ENCODE data around the gene OR10H4.

The OR10H4 gene

DNA sequence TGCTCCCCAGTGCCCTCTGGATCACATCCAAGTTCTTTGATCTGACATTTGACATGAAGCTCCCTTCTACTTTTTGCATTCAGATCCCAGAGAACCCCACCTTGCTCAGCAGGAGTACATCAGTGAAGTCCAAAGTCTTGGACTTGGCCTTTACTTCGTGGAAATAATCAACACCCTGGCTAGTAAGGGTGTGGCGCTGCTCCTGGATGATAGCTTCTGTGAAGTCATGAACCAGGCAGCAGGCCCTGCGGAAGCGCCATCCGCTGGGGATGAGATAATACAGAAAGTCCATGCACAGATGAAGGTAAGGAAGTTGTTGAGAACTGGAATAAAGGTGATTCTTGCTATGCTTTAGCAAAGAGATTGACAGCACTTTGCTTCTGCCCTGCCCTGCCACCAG is 43.2 kb downstream of the OR10H4 start:
- FAIRE-seq (no peak), DNase-seq (ENCODE audit: insufficient read length, low spot score) (no peak)
- TF ChIP-seq, protein P1, sequence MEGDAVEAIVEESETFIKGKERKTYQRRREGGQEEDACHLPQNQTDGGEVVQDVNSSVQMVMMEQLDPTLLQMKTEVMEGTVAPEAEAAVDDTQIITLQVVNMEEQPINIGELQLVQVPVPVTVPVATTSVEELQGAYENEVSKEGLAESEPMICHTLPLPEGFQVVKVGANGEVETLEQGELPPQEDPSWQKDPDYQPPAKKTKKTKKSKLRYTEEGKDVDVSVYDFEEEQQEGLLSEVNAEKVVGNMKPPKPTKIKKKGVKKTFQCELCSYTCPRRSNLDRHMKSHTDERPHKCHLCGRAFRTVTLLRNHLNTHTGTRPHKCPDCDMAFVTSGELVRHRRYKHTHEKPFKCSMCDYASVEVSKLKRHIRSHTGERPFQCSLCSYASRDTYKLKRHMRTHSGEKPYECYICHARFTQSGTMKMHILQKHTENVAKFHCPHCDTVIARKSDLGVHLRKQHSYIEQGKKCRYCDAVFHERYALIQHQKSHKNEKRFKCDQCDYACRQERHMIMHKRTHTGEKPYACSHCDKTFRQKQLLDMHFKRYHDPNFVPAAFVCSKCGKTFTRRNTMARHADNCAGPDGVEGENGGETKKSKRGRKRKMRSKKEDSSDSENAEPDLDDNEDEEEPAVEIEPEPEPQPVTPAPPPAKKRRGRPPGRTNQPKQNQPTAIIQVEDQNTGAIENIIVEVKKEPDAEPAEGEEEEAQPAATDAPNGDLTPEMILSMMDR (IDR thresholded peaks at IDR 0.05; ENCODE audit: insufficient read depth, missing control alignments), result no peak

DNA sequence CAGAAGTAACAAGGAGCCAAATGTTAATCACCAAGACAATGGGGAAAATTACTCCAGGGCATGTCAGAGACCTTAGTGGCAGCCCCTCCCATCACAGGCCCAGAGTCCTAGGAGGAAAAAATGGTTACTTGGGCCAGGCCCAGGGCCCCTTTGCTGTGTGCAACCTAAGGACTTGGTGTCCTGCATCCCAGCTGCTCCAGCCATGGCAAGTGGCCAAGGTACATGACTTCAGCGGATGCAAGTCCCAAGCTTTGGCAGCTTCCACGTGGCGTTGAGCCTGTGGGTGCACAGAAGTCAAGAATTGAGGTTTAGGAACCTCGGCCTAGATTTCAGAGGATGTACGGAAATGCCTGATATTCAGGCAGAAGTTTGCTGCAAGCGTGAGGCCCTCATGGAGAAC is 46.7 kb downstream of the OR10H4 start:
- TF ChIP-seq, protein P1 (IDR thresholded peaks at IDR 0.05; ENCODE audit: insufficient read depth, missing control alignments), result no peak
- FAIRE-seq, result no peak
- DNase-seq (ENCODE audit: insufficient read length, low spot score), result no peak

DNA sequence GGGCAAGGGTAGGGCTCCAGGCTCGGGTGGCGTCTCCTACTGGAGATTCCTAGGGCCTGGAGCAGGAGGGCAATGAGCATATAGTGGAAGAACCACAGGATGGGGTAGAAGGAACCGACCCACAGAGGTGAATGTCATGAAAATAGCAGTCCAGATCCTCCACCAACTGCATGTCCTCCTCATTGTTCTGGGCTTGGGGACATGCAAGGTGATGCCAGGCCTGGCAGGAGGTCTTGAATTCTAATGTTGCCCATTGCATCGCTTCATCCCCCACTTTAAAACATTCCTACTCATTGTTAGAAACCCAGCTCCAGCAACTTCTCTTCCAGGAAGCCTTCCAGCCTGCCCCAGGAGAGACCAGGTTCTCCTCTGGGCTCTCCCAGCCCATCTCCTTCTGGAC is 49.4 kb downstream of the OR10H4 start:
- DNase-seq (ENCODE audit: insufficient read length, low spot score), result no peak
- TF ChIP-seq, protein P1 (IDR thresholded peaks at IDR 0.05; ENCODE audit: insufficient read depth, missing control alignments), result no peak
- FAIRE-seq, result no peak
